Activated T-cell treated with anti-CD3 and anti-CD28 coated beads, Interleukin-2, amount 50 U/mL, for 48 hours (primary cell): Measurements from ENCODE around the gene GNG7.

Experiments used
- DNase-seq, 2 experiments: peaks; one replicate each; pipeline ENCODE4 v3.0.0-alpha.2; 2020

Gene GNG7

GRCh38 chr19:2702170-2703076, at the start of gene GNG7:
GNG7 (minus strand) TSS chr19:2702694; CDS start chr19:2520688, 182,006 bp downstream.
- peak; percentile 97 for DNase-seq

- no peak for DNase-seq
These were observed 48.9 kb upstream of the GNG7 start for GRCh38 chr19:2751438-2751830.

GRCh38 chr19:2750808-2751437, 48.4 kb upstream of the GNG7 start:
- DNase-seq = no peak

GRCh38 chr19:2747349-2747748, 44.9 kb upstream of the GNG7 start:
- DNase-seq = no peak

- no peak for DNase-seq
These were observed 41.6 kb upstream of the GNG7 start for GRCh38 chr19:2744113-2744512.

GRCh38 chr19:2743099-2743498, 40.6 kb upstream of the GNG7 start:
- DNase-seq = no peak

- DNase-seq = no peak
These were observed 37.8 kb upstream of the GNG7 start for GRCh38 chr19:2740314-2740656.

- DNase-seq = peak; percentile 100
These were observed 37.3 kb upstream of the GNG7 start, which contains the start of gene SLC39A3 for GRCh38 chr19:2739602-2740313. SLC39A3 (minus strand) TSS chr19:2740017; CDS start chr19:2737257, 2,760 bp downstream.

GRCh38 chr19:2736550-2737190, 34.2 kb upstream of the GNG7 start:
- no peak for DNase-seq

GRCh38 chr19:2735374-2735773, 32.9 kb upstream of the GNG7 start:
- DNase-seq = no peak

- DNase-seq = no peak
These were observed 32.2 kb upstream of the GNG7 start for GRCh38 chr19:2734589-2735288.

- DNase-seq = no peak
These were observed 31.6 kb upstream of the GNG7 start for GRCh38 chr19:2733930-2734588.

- DNase-seq = no peak
These were observed 30.4 kb upstream of the GNG7 start for GRCh38 chr19:2732883-2733282.

GRCh38 chr19:2732157-2732725, 29.7 kb upstream of the GNG7 start:
- no peak for DNase-seq

- DNase-seq = no peak
These were observed 28.9 kb upstream of the GNG7 start for GRCh38 chr19:2731181-2731995.

GRCh38 chr19:2729943-2730818, 27.7 kb upstream of the GNG7 start:
- DNase-seq = no peak

GRCh38 chr19:2728783-2729387, 26.4 kb upstream of the GNG7 start:
- no peak for DNase-seq

GRCh38 chr19:2727640-2727944, 25.1 kb upstream of the GNG7 start:
- DNase-seq = no peak

- no peak for DNase-seq
These were observed 24.6 kb upstream of the GNG7 start for GRCh38 chr19:2726904-2727639.
